ENCODE results near the gene NRG2. TPM values are rescaled to one million over a fixed set of nuclear protein-coding genes. Genes with fewer than 3 reads are reported as not detected.

Gene NRG2
- total RNA-seq, 1 experiment from 2014 or later = 0.59 TPM

DNA sequence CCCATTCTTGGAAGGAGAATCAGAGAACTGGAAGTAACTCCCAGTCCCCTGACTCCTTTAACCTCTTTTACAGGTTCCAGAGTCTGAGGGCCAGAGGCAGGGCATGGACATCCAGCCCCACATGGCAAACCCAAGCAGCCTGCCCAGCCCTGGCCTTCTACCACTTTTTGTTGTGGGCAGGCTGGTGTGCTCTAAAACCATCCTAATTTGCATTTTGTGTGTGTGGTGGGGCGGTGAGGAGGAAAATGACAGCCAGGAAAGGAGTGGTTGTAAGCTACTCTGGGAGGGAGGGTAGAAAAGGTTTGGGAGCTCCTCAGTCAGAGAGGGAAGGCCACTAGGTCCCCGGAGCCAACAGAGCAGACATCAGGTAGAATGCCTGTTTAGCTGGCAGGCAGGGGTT is 156.9 kb downstream of the NRG2 start:
- POLR2A ChIA-PET = no interaction called here
- TF ChIP-seq, protein P1, sequence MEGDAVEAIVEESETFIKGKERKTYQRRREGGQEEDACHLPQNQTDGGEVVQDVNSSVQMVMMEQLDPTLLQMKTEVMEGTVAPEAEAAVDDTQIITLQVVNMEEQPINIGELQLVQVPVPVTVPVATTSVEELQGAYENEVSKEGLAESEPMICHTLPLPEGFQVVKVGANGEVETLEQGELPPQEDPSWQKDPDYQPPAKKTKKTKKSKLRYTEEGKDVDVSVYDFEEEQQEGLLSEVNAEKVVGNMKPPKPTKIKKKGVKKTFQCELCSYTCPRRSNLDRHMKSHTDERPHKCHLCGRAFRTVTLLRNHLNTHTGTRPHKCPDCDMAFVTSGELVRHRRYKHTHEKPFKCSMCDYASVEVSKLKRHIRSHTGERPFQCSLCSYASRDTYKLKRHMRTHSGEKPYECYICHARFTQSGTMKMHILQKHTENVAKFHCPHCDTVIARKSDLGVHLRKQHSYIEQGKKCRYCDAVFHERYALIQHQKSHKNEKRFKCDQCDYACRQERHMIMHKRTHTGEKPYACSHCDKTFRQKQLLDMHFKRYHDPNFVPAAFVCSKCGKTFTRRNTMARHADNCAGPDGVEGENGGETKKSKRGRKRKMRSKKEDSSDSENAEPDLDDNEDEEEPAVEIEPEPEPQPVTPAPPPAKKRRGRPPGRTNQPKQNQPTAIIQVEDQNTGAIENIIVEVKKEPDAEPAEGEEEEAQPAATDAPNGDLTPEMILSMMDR (IDR thresholded peaks at IDR 0.05; ENCODE audit: insufficient read depth in 1 of 2, low read depth in 1 of 2, low read length in 1 of 2, severe bottlenecking in 1 of 2, unreplicated experiment in 1 of 2) = no peak
- H3K36me3 Mint-ChIP-seq (ENCODE audit: insufficient read depth, unreplicated experiment) = no peaks in the 10 kb centered on the region
- Histone ChIP-seq H3K36me3 (ENCODE audit: control insufficient read depth, insufficient read depth, low read length) (no peaks in the 10 kb centered on the region), H3K4me1 (no peaks in the 10 kb centered on the region), H3K9me3 (no peaks in the 10 kb centered on the region), H3K4me3 (ENCODE audit: low read depth, low read length) (no peak overlapping the region), H3K27me3 (replicated peaks; ENCODE audit: control insufficient read depth, insufficient read depth, low read length) (no peaks in the 10 kb centered on the region)
- no peaks in the 10 kb centered on the region for H3K9me3 Mint-ChIP-seq (ENCODE audit: unreplicated experiment)
- DNase-seq = no peak
- peaks cover 20% of the 10 kb centered on the region for H3K27me3 Mint-ChIP-seq (ENCODE audit: insufficient read depth, unreplicated experiment)
- intact Hi-C loops (cut with micrococcal nuclease; ENCODE audit: unreplicated experiment) = no loop called here
- H3K4me1 Mint-ChIP-seq (ENCODE audit: low read depth, unreplicated experiment) = no peaks in the 10 kb centered on the region
- no TSS peak for BruUV-seq (replicated peaks)
- no peak overlapping the region for H3K27ac Mint-ChIP-seq (ENCODE audit: unreplicated experiment)
- no peak overlapping the region for H3K4me3 Mint-ChIP-seq (ENCODE audit: unreplicated experiment)
- CTCF ChIA-PET = interaction anchor here (1.1 kb wide), 1 partner anchor 10 kb away, joined by 3 read pairs; no protein-coding TSS in a partner anchor

DNA sequence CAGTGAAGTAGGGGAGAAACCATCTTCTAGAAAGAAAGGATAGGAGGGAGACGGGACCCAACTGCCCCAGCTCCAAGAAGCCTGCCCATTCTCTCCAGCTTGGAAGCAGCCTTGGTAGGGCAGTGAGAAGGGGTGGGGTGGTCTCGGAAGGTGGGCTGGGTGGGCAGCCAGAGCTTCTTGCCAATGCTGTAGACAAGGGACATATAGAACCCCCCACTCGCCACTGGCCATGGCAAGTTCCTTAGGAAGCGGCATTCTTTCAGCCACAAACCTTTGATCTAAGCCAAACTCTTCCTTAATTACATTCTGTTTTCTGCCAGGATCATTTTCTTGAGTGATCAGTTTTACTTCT is 157.3 kb downstream of the NRG2 start:
- Histone ChIP-seq H3K36me3 (ENCODE audit: control insufficient read depth, insufficient read depth, low read length) (no peaks in the 10 kb centered on the region), H3K4me1 (no peaks in the 10 kb centered on the region), H3K9me3 (no peaks in the 10 kb centered on the region), H3K27me3 (replicated peaks; ENCODE audit: control insufficient read depth, insufficient read depth, low read length) (no peaks in the 10 kb centered on the region), H3K4me3 (ENCODE audit: low read depth, low read length) (no peak overlapping the region)
- no peaks in the 10 kb centered on the region for H3K36me3 Mint-ChIP-seq (ENCODE audit: insufficient read depth, unreplicated experiment)
- no peak overlapping the region for H3K27ac Mint-ChIP-seq (ENCODE audit: unreplicated experiment)
- no TSS peak for BruUV-seq (replicated peaks)
- peaks cover 20% of the 10 kb centered on the region for H3K27me3 Mint-ChIP-seq (ENCODE audit: insufficient read depth, unreplicated experiment)
- POLR2A ChIA-PET = no interaction called here
- TF ChIP-seq, protein P1 (IDR thresholded peaks at IDR 0.05; ENCODE audit: insufficient read depth in 1 of 2, low read depth in 1 of 2, low read length in 1 of 2, severe bottlenecking in 1 of 2, unreplicated experiment in 1 of 2) = no peak
- H3K9me3 Mint-ChIP-seq (ENCODE audit: unreplicated experiment) = no peaks in the 10 kb centered on the region
- H3K4me1 Mint-ChIP-seq (ENCODE audit: low read depth, unreplicated experiment) = no peaks in the 10 kb centered on the region
- no peak overlapping the region for H3K4me3 Mint-ChIP-seq (ENCODE audit: unreplicated experiment)
- no peak for DNase-seq
- CTCF ChIA-PET = interaction anchor here (1.1 kb wide), 1 partner anchor 10 kb away, joined by 3 read pairs; no protein-coding TSS in a partner anchor
- intact Hi-C loops (cut with micrococcal nuclease; ENCODE audit: unreplicated experiment) = no loop called here

DNA sequence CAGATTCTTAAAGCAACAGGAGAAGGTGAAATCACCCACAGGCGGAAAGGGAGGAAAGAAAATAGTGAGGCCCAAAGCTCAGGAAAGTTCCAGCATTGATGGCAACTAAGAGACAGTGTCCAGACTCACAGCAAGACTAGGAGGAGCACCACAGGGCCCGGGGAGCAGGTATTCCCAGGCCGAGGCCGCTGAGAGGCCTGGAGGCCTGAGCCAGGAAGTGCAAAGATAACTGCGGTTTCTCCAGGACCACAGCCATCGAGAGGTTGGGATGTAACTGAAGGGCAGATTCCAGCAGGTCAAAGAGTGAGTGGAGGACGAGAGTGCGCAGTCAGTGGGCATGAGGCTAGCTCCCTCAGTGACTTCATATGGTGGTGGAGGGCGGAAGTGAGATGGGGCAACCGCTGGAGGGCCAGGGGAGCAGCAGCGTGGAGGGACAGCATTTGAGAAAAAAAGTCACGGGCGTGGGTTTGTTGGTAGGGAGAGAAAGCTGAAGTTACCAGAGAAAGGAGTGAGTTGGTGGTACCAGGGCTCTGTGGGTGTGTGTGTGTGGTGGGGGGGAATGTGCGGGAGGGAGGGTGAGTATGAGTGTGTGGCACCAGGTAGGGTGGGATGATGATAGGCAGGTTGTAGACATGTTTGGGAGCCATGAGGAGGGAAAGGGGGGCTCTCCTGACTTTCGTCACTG is 157.8 kb downstream of the NRG2 start:
- no peaks in the 10 kb centered on the region for H3K4me1 ChIP-seq
- intact Hi-C loops (cut with micrococcal nuclease; ENCODE audit: unreplicated experiment) = no loop called here
- H3K9me3 ChIP-seq = no peaks in the 10 kb centered on the region
- H3K27ac Mint-ChIP-seq (ENCODE audit: unreplicated experiment) = no peak overlapping the region
- no peaks in the 10 kb centered on the region for H3K36me3 Mint-ChIP-seq (ENCODE audit: insufficient read depth, unreplicated experiment)
- CTCF ChIA-PET = interaction anchor here (1.1 kb wide), 1 partner anchor 10 kb away, joined by 3 read pairs; no protein-coding TSS in a partner anchor
- H3K36me3 ChIP-seq (ENCODE audit: control insufficient read depth, insufficient read depth, low read length) = no peaks in the 10 kb centered on the region
- POLR2A ChIA-PET = no interaction called here
- H3K27me3 ChIP-seq (replicated peaks; ENCODE audit: control insufficient read depth, insufficient read depth, low read length) = no peaks in the 10 kb centered on the region
- H3K4me3 Mint-ChIP-seq (ENCODE audit: unreplicated experiment) = no peak overlapping the region
- H3K4me1 Mint-ChIP-seq (ENCODE audit: low read depth, unreplicated experiment) = no peaks in the 10 kb centered on the region
- no peak overlapping the region for H3K4me3 ChIP-seq (ENCODE audit: low read depth, low read length)
- H3K9me3 Mint-ChIP-seq (ENCODE audit: unreplicated experiment) = no peaks in the 10 kb centered on the region
- BruUV-seq (replicated peaks) = no TSS peak
- DNase-seq = no peak
- H3K27me3 Mint-ChIP-seq (ENCODE audit: insufficient read depth, unreplicated experiment) = peaks cover 18% of the 10 kb centered on the region
- TF ChIP-seq, protein P1 (IDR thresholded peaks at IDR 0.05; ENCODE audit: insufficient read depth in 1 of 2, low read depth in 1 of 2, low read length in 1 of 2, severe bottlenecking in 1 of 2, unreplicated experiment in 1 of 2) = no peak

All from Caco-2 (cell line).